Left ventricle myocardium inferior (tissue), 1 donor: ENCODE measurements around the gene VEZT. TPM values are rescaled to one million over a fixed set of nuclear protein-coding genes. Genes with fewer than 3 reads are reported as not detected.

Experiments
- DNase-seq: peaks from one replicate; pipeline ENCODE4 v3.0.0-alpha.2; 2020
- H3K27ac ChIP-seq: fragments of 200-600 bp; replicated peaks from 2 replicates; pipeline ENCODE4 v1.8.0; 2021
- H3K27me3 ChIP-seq: fragments of 200-600 bp; 2 replicates; pipeline ENCODE4 v1.8.0; 2021; ENCODE audit warnings: low read depth
- H3K36me3 ChIP-seq: fragments of 200-600 bp; 2 replicates; pipeline ENCODE4 v1.8.0; 2021
- H3K4me1 ChIP-seq: fragments of 200-600 bp; 2 replicates; pipeline ENCODE4 v1.8.0; 2021
- H3K4me3 ChIP-seq: fragments of 200-600 bp; 2 replicates; pipeline ENCODE4 v1.8.0; 2021; ENCODE audit warnings: mild to moderate bottlenecking, moderate library complexity
- H3K9me3 ChIP-seq: fragments of 200-600 bp; replicated peaks from 2 replicates; pipeline ENCODE4 v1.8.0; 2021
- intact Hi-C: fragments of 100-400 bp; cut with micrococcal nuclease; formaldehyde crosslinking; loops from one replicate; pipeline ENCODE4 v1.11.0; 2022
- microRNA-seq: library from miRNA; unstranded; fragments of <30 nt; microRNA quantifications from one replicate; pipeline ENCODE4 v1.2.0, GENCODE V29; 2020
- total RNA-seq: library from RNA; stranded (reverse); fragmentation: NEBNext Ultra II Directional; extraction: Animal tissue kit (Norgen Biotek cat#: 25700); gene quantifications from one replicate; pipeline ENCODE4 v1.2.1, GENCODE V29; 2021
- TF ChIP-seq, protein P1 (sequence below): fragments of 200-600 bp; IDR thresholded peaks from 2 replicates; pipeline ENCODE4 v1.8.0; 2021; ENCODE audit warnings: antibody characterized with exemption, mild to moderate bottlenecking, borderline replicate concordance
- donor health status: DM: no; HTN: yes; CAD: no; lungs with severe emphysema.

Gene VEZT
- total RNA-seq, 1 donor from 2014 or later: 66.1 TPM

DNA sequence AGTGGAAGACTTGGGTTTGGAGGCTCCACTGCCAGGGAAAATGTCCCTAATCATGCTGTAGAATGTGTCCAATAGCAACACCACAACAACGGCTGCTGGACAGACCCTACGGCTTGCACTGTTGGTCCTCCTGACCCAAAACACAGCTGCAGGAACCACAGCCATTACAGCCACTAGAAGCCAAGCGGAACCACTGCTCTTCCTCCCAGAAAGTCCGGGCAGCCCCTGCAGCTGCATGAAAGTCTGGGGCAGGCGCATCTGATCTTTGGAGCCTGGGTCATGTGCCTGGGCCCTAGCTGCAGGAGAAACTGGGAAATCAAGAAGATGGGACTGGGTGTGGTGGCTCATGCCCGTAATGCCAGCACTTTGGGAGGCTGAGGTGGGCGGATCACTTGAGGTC lies 131.7 kb downstream of the VEZT start:
- TF ChIP-seq, protein P1, sequence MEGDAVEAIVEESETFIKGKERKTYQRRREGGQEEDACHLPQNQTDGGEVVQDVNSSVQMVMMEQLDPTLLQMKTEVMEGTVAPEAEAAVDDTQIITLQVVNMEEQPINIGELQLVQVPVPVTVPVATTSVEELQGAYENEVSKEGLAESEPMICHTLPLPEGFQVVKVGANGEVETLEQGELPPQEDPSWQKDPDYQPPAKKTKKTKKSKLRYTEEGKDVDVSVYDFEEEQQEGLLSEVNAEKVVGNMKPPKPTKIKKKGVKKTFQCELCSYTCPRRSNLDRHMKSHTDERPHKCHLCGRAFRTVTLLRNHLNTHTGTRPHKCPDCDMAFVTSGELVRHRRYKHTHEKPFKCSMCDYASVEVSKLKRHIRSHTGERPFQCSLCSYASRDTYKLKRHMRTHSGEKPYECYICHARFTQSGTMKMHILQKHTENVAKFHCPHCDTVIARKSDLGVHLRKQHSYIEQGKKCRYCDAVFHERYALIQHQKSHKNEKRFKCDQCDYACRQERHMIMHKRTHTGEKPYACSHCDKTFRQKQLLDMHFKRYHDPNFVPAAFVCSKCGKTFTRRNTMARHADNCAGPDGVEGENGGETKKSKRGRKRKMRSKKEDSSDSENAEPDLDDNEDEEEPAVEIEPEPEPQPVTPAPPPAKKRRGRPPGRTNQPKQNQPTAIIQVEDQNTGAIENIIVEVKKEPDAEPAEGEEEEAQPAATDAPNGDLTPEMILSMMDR: no peak
- Histone ChIP-seq H3K9me3 (no peaks in the 10 kb centered on the region), H3K27me3 (no peaks in the 10 kb centered on the region), H3K4me3 (no peak overlapping the region), H3K36me3 (no peaks in the 10 kb centered on the region), H3K4me1 (no peaks in the 10 kb centered on the region), H3K27ac (no peak overlapping the region)
- intact Hi-C loops: no loop called here
- no peak for DNase-seq

DNA sequence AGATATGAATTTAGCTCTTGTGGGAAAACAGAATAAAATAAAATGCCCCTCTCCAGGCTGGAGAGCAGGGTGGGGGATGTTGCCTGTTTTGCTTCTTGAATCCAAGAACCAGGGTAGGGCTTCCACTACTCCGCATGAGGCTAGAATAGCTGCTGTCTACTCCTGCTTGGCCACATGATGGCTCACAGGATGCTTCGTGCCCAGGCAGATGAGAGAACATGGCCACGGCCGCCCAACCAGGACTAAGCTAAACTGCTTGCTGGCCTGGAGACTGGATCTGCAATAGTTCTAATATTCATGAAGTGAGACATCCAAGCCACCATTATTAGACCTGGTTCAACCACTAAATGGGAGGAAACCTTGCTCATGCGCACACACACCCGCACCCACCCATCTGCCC lies 134.1 kb downstream of the VEZT start:
- TF ChIP-seq, protein P1: peak; percentile 51
- H3K4me1 ChIP-seq: no peaks in the 10 kb centered on the region
- no peak overlapping the region for H3K27ac ChIP-seq
- intact Hi-C loops: no loop called here
- no peak overlapping the region for H3K4me3 ChIP-seq
- no peaks in the 10 kb centered on the region for H3K27me3 ChIP-seq
- no peaks in the 10 kb centered on the region for H3K9me3 ChIP-seq
- H3K36me3 ChIP-seq: no peaks in the 10 kb centered on the region
- peak; percentile 42 for DNase-seq

Small RNAs within 50 kb of the gene (microRNA-seq; reads per million reads assigned to microRNA genes)
- gene MIR331 (87.4 reads per million, percentile 55 among the genes with 10 or more reads in this experiment), gene MIR3685 (not detected)

Other genes with a start within 250 kb of the VEZT start
- 353 TPM for gene NDUFA12, start 214.1 kb upstream of the VEZT start, total RNA-seq
- gene NR2C1, start 144.2 kb upstream of the VEZT start, total RNA-seq: 40.1 TPM
- gene FGD6, start 340 bp upstream of the VEZT start, total RNA-seq: 26.3 TPM